K562 (cell line): ENCODE measurements around the gene AGAP1. TPM values are rescaled to one million over a fixed set of nuclear protein-coding genes. Genes with fewer than 3 reads are reported as not detected.

ENCODE experiments used
- ATAC-seq: fragments of 200-7000 bp; cut with Tn5 transposase; 3 replicates; pipeline ENCODE4 v1.9.1; 2020; ENCODE audit warnings: moderate library complexity
- BruUV-seq: library from RNA; stranded (reverse); fragments of 400-500 nt; replicated peaks from 2 replicates; lab custom pipeline; 2021; lab: Mats Ljungman, UMichigan
- CTCF ChIA-PET: fragments of 300-600 bp; formaldehyde crosslinking; extraction: SDS; loops from one replicate; lab custom pipeline; 2021; ENCODE audit warnings: low intra/inter-chr PET ratio; lab: Yijun Ruan, JAX
- POLR2A ChIA-PET: fragments of 300-600, 350-650 bp; sonication (Branson Sonifier 250); formaldehyde crosslinking; extraction: SDS; loops from one replicate; lab custom pipeline; 2021; ENCODE audit warnings: antibody characterized with exemption, inconsistent platforms; lab: Yijun Ruan, JAX
- DNase-seq, 4 experiments: peaks; one replicate each; pipeline versions ENCODE4 v3.0.0 to v3.0.0-alpha.2; 2011 to 2018; ENCODE audit warnings: low spot score in 3 of 4, mixed read lengths in 3 of 4; ENCODE audit errors: extremely low read depth in 1 of 4
- FAIRE-seq: peaks from 2 replicates; lab custom pipeline; 2011; peaks lifted over from hg19 to GRCh38; lab: Jason Lieb, UNC
- H2AFZ ChIP-seq: 2 replicates; pipeline ENCODE4 v1.6.0; 2011; ENCODE audit warnings: low read depth, low read length, control low read depth, inconsistent platforms
- H3K27ac ChIP-seq: fragments of 200-600 bp; 3 replicates; pipeline ENCODE4 v1.8.0; 2011; ENCODE audit warnings: low read depth, mild to moderate bottlenecking, control low read depth, inconsistent platforms, low read length, moderate library complexity, mixed read lengths; ENCODE audit errors: extremely low read depth
- H3K27me3 ChIP-seq, 2 experiments: fragments of 300-600 bp in 1 of 2; 2 replicates in 1 of 2; 3 replicates in 1 of 2; pipeline versions ENCODE4 v1.6.0 to v1.8.0; 2011; ENCODE audit warnings: inconsistent platforms in 2 of 2, low read length in 2 of 2, mild to moderate bottlenecking in 1 of 2, mixed read lengths in 1 of 2, moderate library complexity in 1 of 2; ENCODE audit not compliant: control insufficient read depth in 2 of 2, insufficient read depth in 2 of 2
- H3K36me3 ChIP-seq: fragments of 300-600 bp; 3 replicates; pipeline ENCODE4 v1.8.0; 2011; ENCODE audit warnings: mild to moderate bottlenecking, low read length, inconsistent platforms; ENCODE audit not compliant: control insufficient read depth, insufficient read depth
- H3K4me1 ChIP-seq, 2 experiments: fragments of 200-600 bp in 1 of 2; replicated peaks in 1 of 2; 2 replicates in 1 of 2; 3 replicates in 1 of 2; pipeline versions ENCODE4 v1.5.1 to v1.8.0; 2011; ENCODE audit warnings: inconsistent platforms in 2 of 2, low read length in 2 of 2, mild to moderate bottlenecking in 1 of 2, mixed read lengths in 1 of 2, moderate library complexity in 1 of 2; ENCODE audit not compliant: control insufficient read depth in 2 of 2, insufficient read depth in 2 of 2
- H3K4me2 ChIP-seq: 2 replicates; pipeline ENCODE4 v1.6.1; 2011; ENCODE audit warnings: low read length, control low read depth, inconsistent platforms, mixed read lengths; ENCODE audit not compliant: insufficient read depth
- H3K4me3 ChIP-seq: fragments of 200-600 bp; sonication (generic), shearing (Covaris generic); 2 replicates; pipeline ENCODE4 v1.5.1; 2016; ENCODE audit warnings: control low read depth, inconsistent platforms
- H3K79me2 ChIP-seq: fragments of 200-600 bp; 3 replicates; pipeline ENCODE4 v1.8.0; 2011; ENCODE audit warnings: low read length, inconsistent platforms; ENCODE audit not compliant: control insufficient read depth, insufficient read depth
- H3K9ac ChIP-seq, 2 experiments: 2 replicates each; pipeline versions ENCODE4 v1.6.0 to v1.6.1; 2011; ENCODE audit warnings: low read depth in 2 of 2, low read length in 2 of 2, control low read depth in 1 of 2, inconsistent platforms in 1 of 2, mild to moderate bottlenecking in 1 of 2, mixed read lengths in 1 of 2; ENCODE audit not compliant: insufficient read depth in 1 of 2
- H3K9me1 ChIP-seq: one replicate; pipeline ENCODE4 v1.6.0; 2011; ENCODE audit warnings: inconsistent platforms, mild to moderate bottlenecking, low read length, moderate library complexity; ENCODE audit not compliant: control insufficient read depth, insufficient read depth
- H3K9me3 ChIP-seq: replicated peaks from 2 replicates; pipeline ENCODE4 v1.5.1; 2011; ENCODE audit warnings: low read depth, low read length, inconsistent platforms; ENCODE audit not compliant: control insufficient read depth, insufficient read depth
- H4K20me1 ChIP-seq: replicated peaks from 2 replicates; pipeline ENCODE4 v1.6.1; 2011; ENCODE audit warnings: low read length, inconsistent platforms, mixed read lengths; ENCODE audit not compliant: control insufficient read depth, insufficient read depth
- CEBPG ChIP-seq, 3 experiments: fragments of 200-800 bp in 1 of 3; sonication (Bioruptor generic) in 1 of 3; sonication (generic) in 1 of 3; formaldehyde crosslinking in 1 of 3; IDR thresholded peaks in 2 of 3; conservative IDR thresholded peaks in 1 of 3; 2 replicates each; pipeline versions ENCODE4 v1.6.1 to v1.8.0; 2016 to 2022; ENCODE audit warnings: missing compliant biosample characterization in 2 of 3, missing genetic modification characterization in 2 of 3, mild to moderate bottlenecking in 1 of 3, missing genetic modification reagents in 1 of 3
- ETS1 ChIP-seq: conservative IDR thresholded peaks from 2 replicates; pipeline ENCODE4 v1.6.1; 2011; ENCODE audit warnings: low read depth, mild to moderate bottlenecking, low read length; ENCODE audit not compliant: control insufficient read depth
- KLF10 ChIP-seq: fragments of 250-450 bp; sonication (Bioruptor Pico); IDR thresholded peaks from 2 replicates; pipeline ENCODE4 v1.6.1; 2021; ENCODE audit warnings: matching md5 sums
- PHF21A ChIP-seq: fragments of 450-650 bp; IDR thresholded peaks from 2 replicates; pipeline ENCODE4 v1.6.1; 2017; ENCODE audit warnings: low read depth, borderline replicate concordance
- RAD51 ChIP-seq: fragments of 450-650 bp; IDR thresholded peaks from 2 replicates; pipeline ENCODE4 v1.7.1; 2016; ENCODE audit warnings: low read depth, mild to moderate bottlenecking, borderline replicate concordance
- TAF9B ChIP-seq: fragments of 450-650 bp; IDR thresholded peaks from 2 replicates; pipeline ENCODE4 v1.6.1; 2018; ENCODE audit warnings: mild to moderate bottlenecking; ENCODE audit not compliant: partially characterized antibody
- TCF3 ChIP-seq: sonication (generic); formaldehyde crosslinking; IDR thresholded peaks from 2 replicates; pipeline ENCODE4 v1.4.0; 2020; ENCODE audit warnings: mild to moderate bottlenecking, missing genetic modification reagents
- ZFX ChIP-seq: sonication (generic); formaldehyde crosslinking; IDR thresholded peaks from 2 replicates; pipeline ENCODE4 v1.8.0; 2022; ENCODE audit warnings: mild to moderate bottlenecking, missing genetic modification reagents, moderate library complexity
- ZNF134 ChIP-seq: fragments of 250-450 bp; sonication (Bioruptor Pico); conservative IDR thresholded peaks from 2 replicates; pipeline ENCODE4 v1.4.0; 2020
- ZNF24 ChIP-seq: fragments of 450-650 bp; IDR thresholded peaks from 2 replicates; pipeline ENCODE4 v1.6.1; 2016
- ZNF3 ChIP-seq: fragments of 250-450 bp; sonication (Bioruptor Pico); IDR thresholded peaks from 2 replicates; pipeline ENCODE4 v1.5.0; 2021; ENCODE audit warnings: mild to moderate bottlenecking, moderate library complexity
- ZNF316 ChIP-seq: fragments of 450-650 bp; IDR thresholded peaks from 2 replicates; pipeline ENCODE4 v1.6.1; 2016
- WGBS: fragments of 100-300 bp; shearing (Covaris generic); methylation state at CpG from one replicate; pipeline ENCODE4 v1.1.6; 2016; ENCODE audit warnings: low coverage, mixed read lengths; ENCODE audit not compliant: insufficient coverage; ENCODE audit errors: missing lambda C conversion rate; 5-methylcytosine and 5-hydroxymethylcytosine counted together
- in situ Hi-C: fragments of 300-500 bp; cut with MboI; formaldehyde crosslinking; loops from 4 replicates; pipeline ENCODE4 v1.15.0; 2018; ENCODE audit warnings: inconsistent platforms, mixed read lengths
- intact Hi-C: fragments of 100-400 bp; cut with micrococcal nuclease; formaldehyde crosslinking; loops from 2 replicates; pipeline ENCODE4 v1.14.2; 2022
- polyA plus RNA-seq, 8 experiments: library from polyadenylated mRNA; depleted of rRNA in 4 of 8; stranded (reverse) in 5 of 8; unstranded in 3 of 8; fragments of >200 nt; fragmentation: Nextera tagmentation in 2 of 8; fragmentation: Illumina TruSeq in 1 of 8; extraction: Ambion mirVana in 2 of 8; extraction: Trizol in 1 of 8; gene quantifications; 2 replicates each; pipeline versions ENCODE4 v1.2.1 to v1.2.3, GENCODE V29; 2011 to 2014; ENCODE audit warnings: inconsistent platforms in 1 of 8, missing spikeins in 1 of 8
- total RNA-seq, 7 experiments: library from RNA; depleted of rRNA in 6 of 7; stranded (reverse); fragments of >200 nt in 6 of 7; fragmentation: Illumina TruSeq in 2 of 7; extraction: Trizol in 2 of 7; gene quantifications; 2 replicates each; pipeline versions ENCODE4 v1.2.1 to v1.2.3, GENCODE V29; 2011 to 2021; ENCODE audit warnings: low replicate concordance in 1 of 7
- TF ChIP-seq, protein P1 (sequence below): IDR thresholded peaks from 2 replicates; pipeline ENCODE4 v1.6.1; 2011; ENCODE audit not compliant: insufficient read length; ENCODE audit errors: extremely low read depth

Gene AGAP1
- total and polyA plus RNA-seq, 9 of the 15 experiments (the other 6 are each of a cell fraction or from before 2014, with no cell fraction given): 1.3 to 24.0 (median 10.6) TPM

DNA sequence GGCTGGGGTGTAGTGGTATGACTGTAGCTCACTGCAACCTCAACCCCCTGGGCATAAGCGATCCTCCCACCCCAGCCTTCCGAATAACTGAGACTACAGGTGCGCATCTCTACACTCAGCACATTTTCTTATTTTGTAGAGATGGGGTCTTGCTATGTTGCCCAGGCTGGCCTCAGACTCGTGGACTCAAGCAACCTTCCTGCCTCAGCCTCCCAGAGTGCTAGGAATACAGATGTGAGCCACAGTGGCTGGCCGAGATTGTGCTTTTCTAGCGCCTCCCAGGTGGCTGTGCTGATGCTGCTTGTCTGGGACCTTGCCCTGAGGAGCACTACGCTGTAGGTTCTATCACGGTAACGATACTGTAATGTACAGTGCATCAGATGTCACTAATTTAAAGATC, 155.6 kb downstream of the AGAP1 start:
- H3K4me2 ChIP-seq: no peak overlapping the region
- BruUV-seq: no TSS peak
- CTCF ChIA-PET: no interaction called here

More for the DNA sequence above, 155.6 kb downstream of the AGAP1 start:
- DNase-seq: no peak
- FAIRE-seq: no peak
- in situ Hi-C loops: no loop called here
- no peaks in the 10 kb centered on the region for H3K9me3 ChIP-seq
- no peak for ATAC-seq
- no peak overlapping the region for H3K4me3 ChIP-seq
- POLR2A ChIA-PET: no interaction called here
- H3K36me3 ChIP-seq: no peaks in the 10 kb centered on the region
- intact Hi-C loops: no loop called here
- no peak overlapping the region for H3K9ac ChIP-seq
- no peaks in the 10 kb centered on the region for H3K27me3 ChIP-seq
- peaks cover 11% of the 10 kb centered on the region for H4K20me1 ChIP-seq
- TF ChIP-seq KLF10 (CRISPR knock-in tag): no peak
- TF ChIP-seq ETS1: no peak
- TF ChIP-seq, protein P1, sequence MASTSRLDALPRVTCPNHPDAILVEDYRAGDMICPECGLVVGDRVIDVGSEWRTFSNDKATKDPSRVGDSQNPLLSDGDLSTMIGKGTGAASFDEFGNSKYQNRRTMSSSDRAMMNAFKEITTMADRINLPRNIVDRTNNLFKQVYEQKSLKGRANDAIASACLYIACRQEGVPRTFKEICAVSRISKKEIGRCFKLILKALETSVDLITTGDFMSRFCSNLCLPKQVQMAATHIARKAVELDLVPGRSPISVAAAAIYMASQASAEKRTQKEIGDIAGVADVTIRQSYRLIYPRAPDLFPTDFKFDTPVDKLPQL: no peak
- no peak for TF ChIP-seq CEBPG (CRISPR knock-in tag; IDR thresholded peaks at IDR 0.05)
- TF ChIP-seq CEBPG (tag; conservative IDR thresholded peaks at IDR 0.05 in 1 of 2, IDR thresholded peaks at IDR 0.05 in 1 of 2): no peak
- TF ChIP-seq ZNF316: no peak
- no peak for TF ChIP-seq TAF9B
- TF ChIP-seq ZNF24: no peak
- no peak for TF ChIP-seq ZNF3 (CRISPR knock-in tag)
- no peak for TF ChIP-seq PHF21A
- TF ChIP-seq TCF3 (CRISPR knock-in tag): no peak
- TF ChIP-seq ZNF134 (CRISPR knock-in tag): no peak
- TF ChIP-seq RAD51: no peak
- TF ChIP-seq ZFX (CRISPR knock-in tag): no peak
- 82% methylated on average over 9 of the region's 9 CpGs for WGBS
- no peak overlapping the region for H2AFZ ChIP-seq
- H3K4me1 ChIP-seq: peaks cover 0 to 3% of the 10 kb centered on the region in 2 experiments; a peak in 2 of 5 replicates
- H3K9me1 ChIP-seq: no peaks in the 10 kb centered on the region
- peaks cover 29% of the 10 kb centered on the region for H3K79me2 ChIP-seq
- no peak overlapping the region for H3K27ac ChIP-seq
